Measurements from ENCODE around the gene TRIO.

GRCh38 chr5:14491015-14491915 lies 348.1 kb downstream of the TRIO start:
- TF ChIP-seq EZH2phosphoT487 (IDR thresholded peaks at IDR 0.05; ENCODE audit: borderline replicate concordance, low read length) (no peak), EZH2 (IDR thresholded peaks at IDR 0.05; ENCODE audit: low read length, unreplicated experiment) (no peak)
